GM19035 (cell line): ENCODE results near the gene WDPCP.
"Not testable (repeated sequence)": the region's sequence is repeated elsewhere in the genome, so short reads cannot be mapped to it uniquely, and the experiment has no call there.

Experiments
- ATAC-seq: cut with Tn5 transposase; IDR thresholded peaks from one replicate; pipeline ENCODE4 v1.9.1; 2021; ENCODE audit not compliant: unreplicated experiment

WDPCP gene

GRCh38 chr2:63270717-63271116 is 317.6 kb downstream of the WDPCP start:
- no peak for ATAC-seq

GRCh38 chr2:63268946-63269345 is 319.3 kb downstream of the WDPCP start:
- no peak for ATAC-seq

- ATAC-seq = no peak
These were observed 327.1 kb downstream of the WDPCP start for GRCh38 chr2:63261137-63261621.

GRCh38 chr2:63257473-63257872 is 330.8 kb downstream of the WDPCP start:
- no peak for ATAC-seq

GRCh38 chr2:63249161-63249560 is 339.1 kb downstream of the WDPCP start:
- ATAC-seq = no peak

GRCh38 chr2:63242747-63243146 is 345.5 kb downstream of the WDPCP start:
- ATAC-seq = no peak

- ATAC-seq = no peak
These were observed 362.2 kb downstream of the WDPCP start for GRCh38 chr2:63225964-63226686.

GRCh38 chr2:63218800-63219526 is 369.3 kb downstream of the WDPCP start:
- no peak for ATAC-seq

- no peak for ATAC-seq
These were observed 393.0 kb downstream of the WDPCP start for GRCh38 chr2:63195310-63195709.

GRCh38 chr2:63194175-63194574 is 394.1 kb downstream of the WDPCP start:
- no peak for ATAC-seq

- ATAC-seq = no peak
These were observed 395.1 kb downstream of the WDPCP start for GRCh38 chr2:63192889-63193774.

- ATAC-seq = no peak
These were observed 395.9 kb downstream of the WDPCP start for GRCh38 chr2:63192169-63192888.

GRCh38 chr2:63189026-63189425 is 399.3 kb downstream of the WDPCP start:
- ATAC-seq = peak; percentile 96

GRCh38 chr2:63186331-63186730 is 401.9 kb downstream of the WDPCP start:
- no peak for ATAC-seq

GRCh38 chr2:63163161-63163820 is 425.0 kb downstream of the WDPCP start:
- no peak for ATAC-seq

GRCh38 chr2:63159262-63159661 is 429.0 kb downstream of the WDPCP start:
- ATAC-seq = no peak

- not testable (repeated sequence) for ATAC-seq
These were observed 451.6 kb downstream of the WDPCP start for GRCh38 chr2:63136683-63137082.

GRCh38 chr2:63132020-63132419 is 456.3 kb downstream of the WDPCP start:
- ATAC-seq = no peak

GRCh38 chr2:63131196-63131595 is 457.1 kb downstream of the WDPCP start:
- no peak for ATAC-seq

GRCh38 chr2:63127594-63127993 is 460.7 kb downstream of the WDPCP start:
- ATAC-seq = no peak
